GM18498 (cell line): ENCODE data around the gene C1D.

Source experiments
- ATAC-seq: cut with Tn5 transposase; IDR thresholded peaks from one replicate; pipeline ENCODE4 v1.9.1; 2021; ENCODE audit warnings: mild to moderate bottlenecking, moderate library complexity; ENCODE audit not compliant: unreplicated experiment

The C1D gene

DNA sequence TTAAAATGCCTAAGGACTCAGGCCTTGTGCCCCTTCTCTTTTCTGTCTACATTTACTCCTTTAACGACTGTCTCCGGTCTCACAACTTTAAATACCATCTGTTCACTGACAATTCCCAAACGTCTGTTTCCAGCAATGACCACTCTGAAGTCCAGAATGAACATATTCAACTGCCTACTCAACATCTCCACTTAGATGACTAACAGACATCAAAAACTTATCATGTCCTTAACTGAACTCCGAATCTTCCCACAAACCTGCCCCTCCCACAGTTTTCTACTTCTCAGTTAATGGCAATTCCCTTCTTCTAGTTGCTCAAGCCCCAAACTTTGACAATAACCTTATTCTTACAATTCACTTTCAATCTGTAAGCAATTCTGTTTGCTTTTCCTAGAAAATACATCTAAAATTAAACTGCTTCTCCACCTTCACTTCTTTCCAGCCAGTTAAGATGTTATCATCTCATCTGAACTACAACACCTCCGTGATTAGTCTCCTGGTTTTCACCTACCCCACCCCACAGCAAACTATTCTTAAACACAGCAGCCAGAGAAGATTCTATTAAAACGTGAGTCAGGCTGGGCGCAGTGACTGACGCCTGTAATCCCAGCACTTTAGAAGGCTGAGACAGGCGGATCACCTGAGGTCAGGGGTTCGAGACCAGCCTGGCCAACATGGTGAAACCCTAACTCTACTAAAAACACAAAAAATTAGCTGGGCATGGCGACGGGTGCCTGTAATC is 2.8 kb downstream of the C1D start:
- ATAC-seq, result no peak

GRCh38 chr2:68057658-68058396 is 5.0 kb downstream of the C1D start:
- no peak for ATAC-seq

DNA sequence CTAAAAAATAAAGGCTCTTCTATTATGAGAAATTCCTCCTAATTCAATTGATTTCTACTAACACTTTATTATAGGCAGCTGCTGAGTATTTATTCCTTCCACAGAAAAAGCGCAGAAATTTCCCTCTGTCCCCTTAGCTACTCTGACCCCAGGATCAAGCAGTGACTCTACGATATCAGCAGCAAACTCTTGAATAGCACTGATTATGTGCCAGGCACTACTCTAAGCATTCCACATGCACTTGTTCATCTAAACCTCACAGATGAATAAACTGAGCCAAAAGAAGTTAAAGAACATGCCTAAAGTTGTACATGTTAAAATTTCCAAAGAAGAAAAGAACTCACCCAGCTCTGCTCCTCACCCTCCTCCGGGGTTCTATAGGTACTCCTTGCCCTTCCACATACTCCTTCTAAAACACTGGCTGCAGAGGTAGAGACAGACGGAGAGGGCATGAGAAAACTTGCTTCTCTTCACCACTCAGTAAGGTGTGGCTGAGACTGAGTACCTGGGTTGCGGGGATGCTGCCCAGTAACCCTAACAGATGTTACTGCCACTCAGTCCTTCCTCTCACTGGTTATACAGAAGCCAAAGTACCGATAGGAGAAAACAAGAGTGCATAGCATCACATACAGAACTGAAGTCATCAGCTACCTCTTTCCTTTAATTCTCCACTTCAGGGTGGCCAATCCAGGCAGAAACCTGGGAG is 9.9 kb downstream of the C1D start:
- ATAC-seq, result no peak

GRCh38 chr2:68050353-68050752 is 12.5 kb downstream of the C1D start:
- no peak for ATAC-seq

DNA sequence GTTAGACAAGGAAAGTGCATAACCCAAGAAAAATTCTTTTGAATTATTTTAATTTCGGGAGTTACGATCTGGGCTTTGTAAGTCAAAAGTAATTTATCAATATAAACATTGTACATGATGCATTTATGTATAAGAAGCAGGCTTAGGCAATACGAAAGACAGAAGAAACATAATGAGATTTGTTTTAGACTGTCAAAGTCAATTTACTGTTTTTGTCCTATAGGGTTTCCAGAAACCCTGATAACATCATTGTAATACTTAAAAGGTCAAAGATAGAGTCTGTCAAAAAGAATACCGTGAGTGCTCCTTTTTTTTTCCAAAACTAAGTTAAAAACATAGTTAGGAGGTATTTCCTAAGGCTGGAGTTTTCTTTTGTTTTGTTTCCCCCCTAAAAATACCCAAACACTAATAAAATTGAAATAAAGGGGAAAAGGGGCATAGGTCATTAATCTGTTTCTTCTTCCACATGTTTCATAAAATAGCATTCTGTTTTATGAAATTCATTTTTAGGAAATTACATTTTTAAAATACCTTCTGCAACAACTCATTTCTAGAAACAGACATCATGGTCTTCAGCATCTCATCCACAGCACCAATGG is 16.1 kb downstream of the C1D start:
- ATAC-seq, result no peak

GRCh38 chr2:68046224-68046623 is 16.6 kb downstream of the C1D start:
- no peak for ATAC-seq

DNA sequence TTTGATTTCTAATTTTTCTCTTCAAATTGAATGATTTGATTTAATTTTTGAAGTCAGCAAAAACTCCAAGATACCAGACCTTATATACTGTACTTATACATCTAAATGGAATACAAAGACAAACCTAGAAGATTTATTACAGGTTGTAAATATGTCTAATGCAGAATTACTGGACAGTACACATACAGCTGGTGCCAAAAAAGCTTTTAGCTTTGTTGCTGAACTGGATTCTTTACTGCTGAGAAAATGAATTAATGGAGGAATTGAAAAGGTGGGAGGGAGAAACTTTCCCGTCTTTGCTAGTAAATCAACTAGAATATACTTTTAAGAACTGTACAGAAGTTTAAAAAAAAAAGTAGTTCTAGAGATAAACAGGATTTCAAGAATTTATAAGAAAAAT is 17.5 kb downstream of the C1D start:
- ATAC-seq, result no peak

- no peak for ATAC-seq
Observed at GRCh38 chr2:68044099-68044498, 18.7 kb downstream of the C1D start.

DNA sequence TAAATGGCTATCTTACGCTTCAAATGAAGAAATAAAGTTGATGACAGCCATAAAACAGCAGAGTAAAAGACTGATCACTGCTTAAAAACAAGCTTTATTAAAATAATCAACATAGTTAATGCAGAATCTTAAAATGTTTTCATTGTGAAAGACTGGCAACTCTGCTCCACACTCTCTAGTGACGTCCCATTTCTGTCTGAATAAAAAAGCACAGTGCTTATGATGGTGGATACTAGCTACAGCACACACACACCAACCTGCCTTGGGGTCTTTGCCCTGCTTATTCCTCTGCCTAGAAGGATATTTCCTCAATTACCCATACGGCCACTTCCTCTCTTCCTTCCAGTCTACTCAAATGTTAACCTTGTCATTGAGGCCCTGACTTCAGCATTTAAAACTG is 19.1 kb downstream of the C1D start:
- no peak for ATAC-seq

DNA sequence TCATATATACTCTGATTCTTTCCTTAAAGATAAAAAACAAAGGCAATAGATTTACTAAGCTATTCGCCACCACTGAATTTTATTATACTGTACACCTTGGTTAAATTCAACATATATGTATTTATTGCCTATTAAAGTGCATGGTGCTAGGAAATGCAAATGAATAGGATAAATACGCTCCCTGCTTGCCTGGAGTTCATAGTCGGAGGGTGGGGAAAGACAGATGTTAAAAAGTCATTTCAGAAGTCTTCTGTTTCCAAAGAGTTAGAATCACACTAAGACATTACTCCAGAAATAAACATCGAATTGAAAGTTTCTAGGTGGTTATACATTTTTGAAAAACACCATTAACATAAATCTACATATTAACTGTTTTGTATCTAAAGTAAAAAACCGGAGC is 19.8 kb downstream of the C1D start:
- ATAC-seq, result no peak

DNA sequence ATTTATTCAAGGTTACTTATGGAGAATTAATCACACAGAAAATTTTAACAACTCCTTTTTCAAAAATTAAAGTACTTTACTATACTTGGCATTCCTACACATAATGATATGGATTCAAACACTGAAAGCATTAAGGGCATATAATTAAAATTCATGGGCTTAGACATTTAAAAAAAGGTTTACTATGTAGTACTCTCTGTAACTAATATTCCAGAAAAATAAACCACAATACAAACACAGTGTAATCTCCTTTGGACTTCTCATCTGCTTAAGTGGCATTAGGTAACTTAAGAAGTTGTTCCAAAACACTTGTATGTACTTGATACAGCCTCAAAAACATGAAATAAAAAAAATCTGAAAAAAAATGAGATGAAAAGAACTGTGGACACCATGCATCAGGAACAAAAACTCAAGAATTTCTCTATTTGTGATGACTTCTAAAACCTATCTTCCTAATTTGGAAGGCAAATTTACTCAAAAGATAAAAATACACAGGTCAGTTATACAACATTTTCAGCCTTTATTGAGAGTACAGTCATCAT is 21.0 kb downstream of the C1D start:
- no peak for ATAC-seq

DNA sequence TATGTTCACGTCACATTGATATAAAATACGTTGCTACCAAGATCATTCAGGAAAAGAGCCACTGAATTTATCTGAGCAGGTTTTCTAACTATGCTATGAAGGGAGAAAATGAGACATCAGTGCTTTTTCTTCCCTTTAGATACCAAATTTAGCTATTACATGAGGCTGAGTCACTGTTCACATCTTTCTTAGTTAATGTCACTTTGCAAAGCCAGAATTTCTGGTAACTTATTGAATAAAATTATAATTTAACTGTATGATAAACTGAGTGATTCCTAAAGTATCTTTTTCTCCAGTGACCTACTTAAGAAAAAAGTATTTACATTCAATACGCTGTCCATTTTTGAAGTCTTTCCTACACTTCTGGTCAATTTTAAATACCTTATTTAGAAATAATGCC is 22.7 kb downstream of the C1D start:
- ATAC-seq, result no peak

- no peak for ATAC-seq
Observed at GRCh38 chr2:68039317-68039716, 23.5 kb downstream of the C1D start.

DNA sequence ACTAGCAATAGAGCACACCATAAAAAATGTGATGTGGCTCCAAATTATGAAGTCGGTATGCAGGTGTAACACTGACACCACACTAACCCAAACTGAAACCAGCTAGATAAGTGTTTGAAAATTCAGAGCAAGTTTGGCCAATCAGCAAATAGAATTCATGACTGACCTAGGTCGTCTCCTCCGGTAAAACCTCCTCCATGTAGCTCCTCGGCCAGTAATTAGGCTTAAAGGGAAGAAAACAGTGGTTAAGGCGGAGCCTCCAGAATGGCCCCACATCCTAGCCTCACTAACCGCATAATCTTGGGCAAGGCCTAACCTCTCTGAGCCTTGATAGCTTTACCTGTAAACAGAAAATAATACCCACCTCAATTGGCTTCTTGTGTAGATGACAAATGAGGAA is 30.1 kb downstream of the C1D start:
- no peak for ATAC-seq

- peak; percentile 86 for ATAC-seq
Observed at GRCh38 chr2:68031542-68032160, 31.2 kb downstream of the C1D start.

DNA sequence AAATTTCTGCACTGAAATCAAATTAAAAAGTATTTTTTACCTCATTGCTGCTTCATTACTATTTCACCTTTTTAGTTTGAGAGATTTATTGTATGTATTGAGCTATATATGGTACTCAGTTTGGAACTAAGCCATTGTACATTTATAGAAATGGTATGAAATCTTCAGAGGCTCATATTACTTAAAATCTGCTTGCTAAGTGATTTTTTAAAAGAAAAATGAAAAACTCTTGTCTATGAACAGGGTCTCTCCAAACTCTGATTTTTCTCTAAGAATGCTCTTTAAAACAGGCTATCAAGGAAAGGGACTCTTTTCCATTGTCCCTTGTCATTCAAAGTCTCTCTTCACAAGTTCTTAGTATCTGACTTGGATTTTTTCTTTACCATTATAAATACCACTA is 31.8 kb downstream of the C1D start:
- ATAC-seq, result no peak

GRCh38 chr2:68030529-68030928 is 32.3 kb downstream of the C1D start:
- no peak for ATAC-seq

- ATAC-seq, result no peak
Observed at GRCh38 chr2:68027959-68028358, 34.8 kb downstream of the C1D start.

- no peak for ATAC-seq
Observed at GRCh38 chr2:68024450-68024849, 38.4 kb downstream of the C1D start.

GRCh38 chr2:68023904-68024303 is 38.9 kb downstream of the C1D start:
- ATAC-seq, result no peak

DNA sequence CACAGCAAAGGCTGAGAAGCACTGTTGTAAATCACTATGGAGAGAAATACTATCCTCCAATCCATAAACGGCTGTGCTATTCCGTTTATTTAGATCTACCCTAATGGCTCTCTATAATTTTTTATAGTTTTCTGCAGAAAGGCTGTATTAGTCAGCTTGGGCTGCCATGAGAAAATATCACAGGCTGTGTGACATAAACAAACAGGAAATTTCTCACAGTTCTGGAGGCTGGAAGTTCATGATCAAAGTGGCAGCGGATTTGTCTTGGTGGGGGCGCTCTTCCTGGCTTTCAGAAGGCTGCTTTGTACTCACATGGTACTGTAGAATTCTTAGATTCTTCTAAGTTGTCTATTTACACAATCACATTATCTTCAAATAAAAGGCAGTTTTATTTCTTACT is 44.1 kb downstream of the C1D start:
- ATAC-seq, result no peak
